Stomach (tissue), 9 donors: ENCODE data around the gene ACAD8. TPM values are rescaled to one million over a fixed set of nuclear protein-coding genes. Genes with fewer than 3 reads are reported as not detected.

Experiments used
- DNase-seq, 2 donors: peaks; one replicate each; pipeline versions ENCODE4 v3.0.0 to v3.0.0-alpha.2; 2013 to 2019
- H3K27ac ChIP-seq, 5 donors: fragments of 200-600 bp in 4 of 5; sonication (generic) in 4 of 5; one replicate each; pipeline ENCODE4 v1.5.1; 2013 to 2019; ENCODE audit warnings: mild to moderate bottlenecking in 1 of 5, moderate library complexity in 1 of 5
- H3K27me3 ChIP-seq, 3 donors: fragments of 200-600 bp; sonication (generic); one replicate each; pipeline ENCODE4 v1.5.1; 2017 to 2019; ENCODE audit warnings: mixed run types in 1 of 3
- H3K36me3 ChIP-seq, 4 donors: fragments of 200-600 bp; sonication (generic); 1 replicate in 3 of 4; 2 replicates in 1 of 4; pipeline ENCODE4 v1.5.1; 2016 to 2019
- H3K4me1 ChIP-seq, 4 donors: fragments of 200-600 bp; sonication (generic); one replicate each; pipeline ENCODE4 v1.5.1; 2016 to 2019
- H3K4me3 ChIP-seq, 4 donors: fragments of 200-600 bp; sonication (generic) in 3 of 4; one replicate each; pipeline ENCODE4 v1.5.1; 2016 to 2019; ENCODE audit warnings: mild to moderate bottlenecking in 1 of 4
- H3K9me3 ChIP-seq, 4 donors: fragments of 200-600 bp; sonication (generic); one replicate each; pipeline ENCODE4 v1.5.1; 2016 to 2019
- EP300 ChIP-seq: sonication (generic); formaldehyde crosslinking; IDR thresholded peaks from one replicate; pipeline ENCODE4 v1.6.1; 2017; ENCODE audit warnings: antibody characterized with exemption
- POLR2A ChIP-seq, 4 donors: fragments of 450-650 bp; IDR thresholded peaks; one replicate each; pipeline ENCODE4 v1.6.1; 2016; ENCODE audit warnings: antibody characterized with exemption in 4 of 4, control low read depth in 2 of 4, mild to moderate bottlenecking in 1 of 4, moderate library complexity in 1 of 4
- POLR2AphosphoS5 ChIP-seq, 3 donors: sonication (generic); formaldehyde crosslinking; IDR thresholded peaks; one replicate each; pipeline ENCODE4 v1.6.1; 2016; ENCODE audit warnings: antibody characterized with exemption in 3 of 3
- WGBS, 5 donors: extraction: QIAGEN DNeasy Blood & Tissue Kit in 3 of 5; methylation state at CpG; one replicate each; pipeline versions ENCODE4 v1.1.5 to v1.1.7; 2013 to 2018; 5-methylcytosine and 5-hydroxymethylcytosine counted together
- intact Hi-C: fragments of 100-400 bp; cut with DNase I; formaldehyde crosslinking; loops from one replicate; pipeline ENCODE4 v1.15.1; 2023; ENCODE audit warnings: low total_unique reads
- polyA plus RNA-seq, 3 donors: library from polyadenylated mRNA; stranded (reverse); fragments of 200-250 nt; gene quantifications; one replicate each; pipeline ENCODE4 v1.2.3, GENCODE V29; 2013
- total RNA-seq, 5 donors: library from RNA; depleted of rRNA; stranded (reverse); fragments of >200 nt; gene quantifications; one replicate each; pipeline versions ENCODE4 v1.1.0 to v1.2.3, GENCODE V29; 2014 to 2016
- TF ChIP-seq, protein P1 (sequence below), 7 experiments: fragments of 450-650 bp in 4 of 7; fragments of 200-600 bp in 3 of 7; sonication (generic) in 3 of 7; IDR thresholded peaks; one replicate each; pipeline ENCODE4 v1.5.1; 2016 to 2019; ENCODE audit warnings: antibody characterized with exemption in 7 of 7, control low read depth in 2 of 7, mild to moderate bottlenecking in 1 of 7
- donor health status: healthy with polysubstance abuse.
- donor health status: Bipolar disorder and iron deficiency.
- donor health status: healthy.

ACAD8 gene
- total and polyA plus RNA-seq, 8 donors, result 15.1 to 44.6 (median 26.5) TPM

DNA sequence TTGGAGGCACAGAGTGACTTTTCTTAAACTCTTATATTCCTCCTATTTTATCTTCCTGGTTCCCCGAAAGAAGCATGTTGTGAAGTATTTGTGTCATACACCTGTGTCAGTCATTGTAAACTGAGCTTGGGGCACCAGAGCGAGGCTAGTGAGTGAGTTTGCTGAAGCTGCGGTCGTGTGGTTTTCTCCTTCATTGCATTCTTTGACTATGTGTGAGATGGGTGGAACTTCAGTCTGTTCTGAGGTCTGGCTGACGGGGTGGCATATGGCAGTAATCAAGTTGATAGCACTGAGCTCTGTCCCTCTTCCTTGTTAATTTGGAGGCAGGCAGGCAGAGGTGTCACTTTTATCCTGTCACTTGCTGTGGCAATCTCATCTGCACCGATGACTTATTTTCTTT, 24.7 kb upstream of the ACAD8 start:
- H3K4me1 ChIP-seq, result peaks cover 12 to 74% (median 45%) of the 10 kb centered on the region in 4 donors
- intact Hi-C loops, result no loop called here
- H3K27ac ChIP-seq, result no peak overlapping the region
- DNase-seq, result peak in 1 of 2 donors; percentile 41
- H3K27me3 ChIP-seq, result no peaks in the 10 kb centered on the region
- 79 to 90% (median 85%) methylated on average over 6 of the region's 6 CpGs for WGBS, 5 donors
- no peaks in the 10 kb centered on the region for H3K9me3 ChIP-seq
- TF ChIP-seq POLR2A (IDR thresholded peaks at IDR 0.05), result no peak
- no peak for TF ChIP-seq POLR2AphosphoS5 (IDR thresholded peaks at IDR 0.05)
- TF ChIP-seq EP300, result no peak
- TF ChIP-seq, protein P1, sequence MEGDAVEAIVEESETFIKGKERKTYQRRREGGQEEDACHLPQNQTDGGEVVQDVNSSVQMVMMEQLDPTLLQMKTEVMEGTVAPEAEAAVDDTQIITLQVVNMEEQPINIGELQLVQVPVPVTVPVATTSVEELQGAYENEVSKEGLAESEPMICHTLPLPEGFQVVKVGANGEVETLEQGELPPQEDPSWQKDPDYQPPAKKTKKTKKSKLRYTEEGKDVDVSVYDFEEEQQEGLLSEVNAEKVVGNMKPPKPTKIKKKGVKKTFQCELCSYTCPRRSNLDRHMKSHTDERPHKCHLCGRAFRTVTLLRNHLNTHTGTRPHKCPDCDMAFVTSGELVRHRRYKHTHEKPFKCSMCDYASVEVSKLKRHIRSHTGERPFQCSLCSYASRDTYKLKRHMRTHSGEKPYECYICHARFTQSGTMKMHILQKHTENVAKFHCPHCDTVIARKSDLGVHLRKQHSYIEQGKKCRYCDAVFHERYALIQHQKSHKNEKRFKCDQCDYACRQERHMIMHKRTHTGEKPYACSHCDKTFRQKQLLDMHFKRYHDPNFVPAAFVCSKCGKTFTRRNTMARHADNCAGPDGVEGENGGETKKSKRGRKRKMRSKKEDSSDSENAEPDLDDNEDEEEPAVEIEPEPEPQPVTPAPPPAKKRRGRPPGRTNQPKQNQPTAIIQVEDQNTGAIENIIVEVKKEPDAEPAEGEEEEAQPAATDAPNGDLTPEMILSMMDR (IDR thresholded peaks at IDR 0.05), result no peak
- peaks cover 0 to 6% (median 2%) of the 10 kb centered on the region in 4 donors for H3K36me3 ChIP-seq
- no peak overlapping the region for H3K4me3 ChIP-seq

GRCh38 chr11:134229126-134229790, 24.1 kb upstream of the ACAD8 start:
- H3K9me3 ChIP-seq, result no peaks in the 10 kb centered on the region
- H3K4me1 ChIP-seq, result peaks cover 12 to 74% (median 45%) of the 10 kb centered on the region in 4 donors
- no peak overlapping the region for H3K27ac ChIP-seq
- H3K27me3 ChIP-seq, result no peaks in the 10 kb centered on the region
- intact Hi-C loops, result no loop called here
- TF ChIP-seq, protein P1 (IDR thresholded peaks at IDR 0.05), result no peak
- TF ChIP-seq POLR2AphosphoS5 (IDR thresholded peaks at IDR 0.05) (no peak), POLR2A (IDR thresholded peaks at IDR 0.05) (no peak), EP300 (no peak)
- 83 to 88% (median 84%) methylated on average over 6 of the region's 6 CpGs for WGBS, 5 donors
- H3K36me3 ChIP-seq, result peaks cover 0 to 6% (median 2%) of the 10 kb centered on the region in 4 donors
- no peak for DNase-seq
- no peak overlapping the region for H3K4me3 ChIP-seq

GRCh38 chr11:134230339-134230738, 23.0 kb upstream of the ACAD8 start:
- Histone ChIP-seq H3K27ac (no peak overlapping the region), H3K9me3 (no peaks in the 10 kb centered on the region), H3K36me3 (peaks cover 0 to 15% (median 11%) of the 10 kb centered on the region in 4 donors), H3K27me3 (no peaks in the 10 kb centered on the region), H3K4me3 (no peak overlapping the region), H3K4me1 (peaks cover 12 to 74% (median 43%) of the 10 kb centered on the region in 4 donors)
- intact Hi-C loops, result no loop called here
- TF ChIP-seq, protein P1 (IDR thresholded peaks at IDR 0.05), result no peak
- TF ChIP-seq POLR2A (IDR thresholded peaks at IDR 0.05) (no peak), POLR2AphosphoS5 (IDR thresholded peaks at IDR 0.05) (no peak), EP300 (no peak)
- DNase-seq, result no peak
- 67 to 77% (median 74%) methylated on average over 4 of the region's 4 CpGs for whole genome bisulfite sequencing, 5 donors

- Histone ChIP-seq H3K36me3 (peaks cover 5 to 30% (median 27%) of the 10 kb centered on the region in 4 donors), H3K27me3 (no peaks in the 10 kb centered on the region), H3K4me1 (peaks cover 0 to 56% (median 25%) of the 10 kb centered on the region in 4 donors), H3K4me3 (no peak overlapping the region), H3K9me3 (no peaks in the 10 kb centered on the region), H3K27ac (no peak overlapping the region)
- TF ChIP-seq POLR2AphosphoS5 (IDR thresholded peaks at IDR 0.05) (no peak), EP300 (no peak), POLR2A (IDR thresholded peaks at IDR 0.05) (no peak)
- TF ChIP-seq, protein P1 (IDR thresholded peaks at IDR 0.05), result no peak
- intact Hi-C loops, result no loop called here
- no peak for DNase-seq
- 64 to 78% (median 78%) methylated on average over 10 of the region's 10 CpGs for WGBS, 5 donors
These were observed 21.3 kb upstream of the ACAD8 start for GRCh38 chr11:134231958-134232659.
